ENCODE data around the gene SPEM3. TPM values are rescaled to one million over a fixed set of nuclear protein-coding genes. Genes with fewer than 3 reads are reported as not detected.
A peak's percentile ranks its signal among the peaks of the same experiment; 100 is the strongest.

Gene SPEM3
- total and polyA plus RNA-seq, 10 donors = not detected

DNA sequence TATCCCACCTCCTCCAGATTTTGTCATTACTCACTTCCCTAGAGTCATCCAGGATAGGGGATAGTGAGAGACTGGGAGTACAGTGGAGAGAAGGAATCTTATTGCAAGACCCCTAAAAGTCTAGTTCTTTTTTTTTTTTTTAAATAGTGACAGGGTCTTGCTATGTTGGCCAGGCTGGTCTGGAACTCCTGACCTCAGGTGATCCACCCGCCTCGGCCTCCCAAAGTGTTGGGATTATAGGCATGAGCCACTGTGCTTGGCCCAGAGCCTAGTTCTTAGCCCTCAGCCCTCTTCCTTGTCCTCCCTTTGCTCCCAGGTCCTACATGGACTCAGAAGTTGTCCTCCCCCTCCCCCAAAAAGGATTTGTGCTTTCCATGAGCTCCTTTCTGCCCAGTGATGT lies 13.5 kb downstream of the SPEM3 start:
- Histone ChIP-seq H3K9me3 (no peaks in the 10 kb centered on the region), H3K36me3 (no peaks in the 10 kb centered on the region), H3K27me3 (replicated peaks in 1 of 7) (peaks cover 0 to 87% (median 49%) of the 10 kb centered on the region in 7 donors), H3K27ac (no peak overlapping the region), H3K4me3 (no peak overlapping the region), H3K4me1 (peaks cover 26 to 71% (median 59%) of the 10 kb centered on the region in 6 donors)
- intact Hi-C loops (cut with DNase I; ENCODE audit: low total_unique reads) = no loop called here
- WGBS, 5 donors = 91 to 100% (median 93%) methylated on average over 1 to 2 of the region's 2 CpGs
- TF ChIP-seq CTCF (IDR thresholded peaks at IDR 0.05 in 8 of 11, conservative IDR thresholded peaks at IDR 0.05 in 3 of 11) (no peak), POLR2A (IDR thresholded peaks at IDR 0.05) (no peak), POLR2AphosphoS5 (IDR thresholded peaks at IDR 0.05) (no peak)
- no peak for DNase-seq

GRCh38 chr17:7443499-7444485 lies 15.1 kb downstream of the SPEM3 start:
- Histone ChIP-seq H3K4me1 (peaks cover 21 to 56% (median 43%) of the 10 kb centered on the region in 6 donors), H3K9me3 (no peaks in the 10 kb centered on the region), H3K27me3 (replicated peaks in 1 of 7) (peaks cover 0 to 84% (median 46%) of the 10 kb centered on the region in 7 donors), H3K36me3 (no peaks in the 10 kb centered on the region), H3K4me3 (no peak overlapping the region), H3K27ac (no peak overlapping the region)
- WGBS, 5 donors = 75 to 90% (median 86%) methylated on average over 7 of the region's 7 CpGs
- intact Hi-C loops (cut with DNase I; ENCODE audit: low total_unique reads) = no loop called here
- no peak for TF ChIP-seq CTCF (IDR thresholded peaks at IDR 0.05 in 8 of 11, conservative IDR thresholded peaks at IDR 0.05 in 3 of 11)
- no peak for TF ChIP-seq POLR2A (IDR thresholded peaks at IDR 0.05)
- TF ChIP-seq POLR2AphosphoS5 (IDR thresholded peaks at IDR 0.05) = no peak
- no peak for DNase-seq

DNA sequence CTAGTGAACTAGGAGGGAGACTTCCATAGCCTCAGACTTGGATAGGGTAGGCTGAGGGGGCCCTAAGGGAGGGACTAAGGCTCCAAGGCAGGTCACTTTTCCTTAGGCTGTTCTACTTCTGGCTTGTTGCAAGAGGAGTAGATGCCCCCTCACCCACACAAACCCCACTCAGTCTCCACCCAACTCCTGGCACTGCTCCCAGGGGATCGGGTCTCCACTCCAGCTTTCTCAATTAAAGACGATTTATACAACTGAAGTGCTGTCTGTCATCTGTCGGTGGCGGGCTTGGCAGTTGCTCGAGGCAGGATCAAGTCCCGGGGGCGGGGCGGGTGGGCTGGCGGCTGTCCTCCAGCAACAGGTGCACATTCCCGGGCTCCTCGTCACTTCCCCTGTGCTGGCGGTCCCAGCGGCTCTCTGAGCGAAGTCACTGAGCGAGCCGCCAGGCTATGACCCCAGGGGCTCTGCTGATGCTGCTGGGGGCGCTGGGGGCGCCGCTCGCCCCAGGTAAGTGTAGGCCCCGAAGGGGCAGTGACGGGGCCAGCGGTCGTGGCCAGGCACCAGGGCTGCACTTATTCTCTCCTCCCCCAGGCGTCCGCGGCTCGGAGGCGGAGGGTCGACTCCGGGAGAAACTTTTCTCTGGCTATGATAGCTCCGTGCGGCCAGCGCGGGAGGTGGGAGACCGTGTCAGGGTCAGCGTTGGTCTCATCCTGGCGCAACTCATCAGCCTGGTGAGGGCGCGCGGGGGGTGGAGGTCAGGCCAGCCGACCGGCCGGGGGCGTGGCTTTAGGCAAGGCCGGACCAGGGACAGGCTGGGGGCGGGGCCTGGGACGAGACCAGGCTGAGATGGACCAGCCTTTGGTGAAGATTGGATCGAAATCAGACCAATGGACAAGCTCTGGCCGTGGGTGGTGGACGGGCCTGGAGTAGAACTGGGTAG lies 16.3 kb downstream of the SPEM3 start, which contains the start of gene CHRNB1:
Gene CHRNB1, plus strand, starts transcription at position 380 of the 937 bp plus-strand sequence. Its CDS starts 67 bp downstream, at position 447.
- intact Hi-C loops (cut with DNase I; ENCODE audit: low total_unique reads) = no loop called here
- WGBS, 5 donors = 2 to 5% (median 4%) methylated on average over 15 to 51 of the region's 51 CpGs
- Histone ChIP-seq H3K27me3 (replicated peaks in 1 of 7) (peaks cover 0 to 72% (median 35%) of the 10 kb centered on the region in 7 donors), H3K36me3 (no peaks in the 10 kb centered on the region), H3K4me1 (peaks cover 12 to 45% (median 32%) of the 10 kb centered on the region in 6 donors), H3K27ac (peak within 1 kb of the TSS in 5 of 8 donors; percentile 23 to 58 (median 37)), H3K9me3 (no peaks in the 10 kb centered on the region), H3K4me3 (peak within 1 kb of the TSS; percentile 8 to 67 (median 38))
- TF ChIP-seq POLR2A (IDR thresholded peaks at IDR 0.05) (no peak), POLR2AphosphoS5 (IDR thresholded peaks at IDR 0.05) (peak; percentile 40 to 79 (median 75)), CTCF (IDR thresholded peaks at IDR 0.05 in 8 of 11, conservative IDR thresholded peaks at IDR 0.05 in 3 of 11) (peak in 1 of 11 experiments; percentile 21)
- DNase-seq = peak; percentile 92

Data from spleen (tissue), 11 donors.